A549 (cell line): Measurements from ENCODE around the gene MRPL36. TPM values are rescaled to one million over a fixed set of nuclear protein-coding genes. Genes with fewer than 3 reads are reported as not detected.

Source experiments
- ATAC-seq, 2 experiments: fragments of 200-7000 bp in 1 of 2; fragments of >200 bp in 1 of 2; cut with Nextera tagmentation in 1 of 2; cut with Tn5 transposase in 1 of 2; 3 replicates each; pipeline versions ENCODE4 v1.8.0 to v1.9.1; 2018 to 2020; ENCODE audit warnings: mild to moderate bottlenecking in 1 of 2, moderate library complexity in 1 of 2
- CTCF ChIA-PET: fragments of 300-600 bp; sonication (Branson Sonifier 250); formaldehyde crosslinking; extraction: SDS; loops from one replicate; lab custom pipeline; 2021; ENCODE audit warnings: antibody characterized with exemption, inconsistent platforms; lab: Yijun Ruan, JAX
- POLR2A ChIA-PET: fragments of 350-600 bp; formaldehyde crosslinking; extraction: SDS; loops from one replicate; lab custom pipeline; 2021; ENCODE audit warnings: antibody characterized with exemption, inconsistent platforms; lab: Yijun Ruan, JAX
- DNase-seq, 2 experiments: peaks; one replicate each; pipeline versions ENCODE4 v3.0.0 to v3.0.0-alpha.2; 2011 to 2016; ENCODE audit warnings: low read depth in 1 of 2, low spot score in 1 of 2
- FAIRE-seq: peaks from 2 replicates; lab custom pipeline; 2011; peaks lifted over from hg19 to GRCh38; lab: Jason Lieb, UNC
- H3K27ac ChIP-seq, 2 experiments: fragments of >200 bp; sonication (Bioruptor Twin); formaldehyde crosslinking; 3 replicates each; pipeline ENCODE4 v1.5.1; 2016 to 2017
- H3K4me1 ChIP-seq: fragments of >200 bp; sonication (Bioruptor Twin); formaldehyde crosslinking; 3 replicates; pipeline ENCODE4 v1.6.1; 2016
- H3K4me2 ChIP-seq: fragments of >200 bp; sonication (Bioruptor Twin); formaldehyde crosslinking; 3 replicates; pipeline ENCODE4 v1.6.1; 2016
- H3K4me3 ChIP-seq: fragments of >200 bp; sonication (Bioruptor Twin); formaldehyde crosslinking; 3 replicates; pipeline ENCODE4 v1.5.1; 2016
- H3K9me3 ChIP-seq: fragments of >200 bp; sonication (Bioruptor Twin); formaldehyde crosslinking; 3 replicates; pipeline ENCODE4 v1.6.1; 2016
- ATOH8 ChIP-seq: fragments of 250-450 bp; sonication (Bioruptor Pico); IDR thresholded peaks from 2 replicates; pipeline ENCODE4 v1.5.0; 2020; ENCODE audit warnings: low read depth, mild to moderate bottlenecking, moderate library complexity
- CBX2 ChIP-seq: fragments of 200-600 bp; sonication (generic); IDR thresholded peaks from 2 replicates; pipeline ENCODE4 v1.6.1; 2016; ENCODE audit warnings: low read depth, mild to moderate bottlenecking, borderline replicate concordance
- CHD2 ChIP-seq: fragments of 150-350 bp; IDR thresholded peaks from 2 replicates; pipeline ENCODE4 v1.6.1; 2014; ENCODE audit warnings: low read length; ENCODE audit not compliant: partially characterized antibody
- EHF ChIP-seq: fragments of 250-450 bp; sonication (Bioruptor Pico); IDR thresholded peaks from 2 replicates; pipeline ENCODE4 v1.5.0; 2020; ENCODE audit warnings: mild to moderate bottlenecking
- EHMT2 ChIP-seq: fragments of 200-600 bp; sonication (generic); IDR thresholded peaks from 2 replicates; pipeline ENCODE4 v1.6.1; 2016; ENCODE audit warnings: antibody characterized with exemption, low read depth, mild to moderate bottlenecking, moderate library complexity
- EP300 ChIP-seq, 2 experiments: fragments of >200 bp; sonication (Bioruptor Twin); formaldehyde crosslinking; IDR thresholded peaks; 2 replicates in 1 of 2; 3 replicates in 1 of 2; pipeline ENCODE4 v1.6.1; 2016 to 2017
- FOSB ChIP-seq: fragments of 250-450 bp; sonication (Bioruptor Pico); IDR thresholded peaks from 2 replicates; pipeline ENCODE4 v1.5.0; 2020; ENCODE audit warnings: mild to moderate bottlenecking, moderate library complexity
- FOSL2 ChIP-seq, 2 experiments: fragments of 450-650 bp in 1 of 2; fragments of >200 bp in 1 of 2; sonication (Bioruptor Twin) in 1 of 2; formaldehyde crosslinking; IDR thresholded peaks; 2 replicates each; pipeline versions ENCODE4 v1.5.0 to v1.6.1; 2016 to 2020; ENCODE audit warnings: mild to moderate bottlenecking in 1 of 2, moderate library complexity in 1 of 2
- FOXS1 ChIP-seq: fragments of 250-450 bp; sonication (Bioruptor Pico); IDR thresholded peaks from 2 replicates; pipeline ENCODE4 v1.5.0; 2020; ENCODE audit warnings: mild to moderate bottlenecking, moderate library complexity
- HES2 ChIP-seq: fragments of >200 bp; sonication (Bioruptor Twin); formaldehyde crosslinking; IDR thresholded peaks from 2 replicates; pipeline ENCODE4 v1.6.1; 2016
- HMGXB4 ChIP-seq: fragments of 250-450 bp; sonication (Bioruptor Pico); IDR thresholded peaks from 2 replicates; pipeline ENCODE4 v1.5.0; 2021; ENCODE audit warnings: mild to moderate bottlenecking, moderate library complexity, borderline replicate concordance
- HOXA7 ChIP-seq: fragments of 250-450 bp; sonication (Bioruptor Pico); IDR thresholded peaks from 2 replicates; pipeline ENCODE4 v1.5.0; 2020; ENCODE audit warnings: mild to moderate bottlenecking, moderate library complexity
- JUNB ChIP-seq: fragments of >200 bp; sonication (Bioruptor Twin); formaldehyde crosslinking; IDR thresholded peaks from 2 replicates; pipeline ENCODE4 v1.6.1; 2016
- MAX ChIP-seq: IDR thresholded peaks from 2 replicates; pipeline ENCODE4 v1.6.1; 2012
- MAZ ChIP-seq: fragments of 150-350 bp; IDR thresholded peaks from 2 replicates; pipeline ENCODE4 v1.6.1; 2014; ENCODE audit warnings: antibody characterized with exemption, low read depth, low read length, borderline replicate concordance
- NR3C1 ChIP-seq: fragments of >200 bp; sonication (Bioruptor Twin); formaldehyde crosslinking; IDR thresholded peaks from 3 replicates; pipeline ENCODE4 v1.6.1; 2017
- PHF8 ChIP-seq: fragments of 200-600 bp; sonication (generic); IDR thresholded peaks from 2 replicates; pipeline ENCODE4 v1.6.1; 2016; ENCODE audit warnings: low read depth, mild to moderate bottlenecking, antibody characterized with exemption, moderate library complexity, borderline replicate concordance
- POLR2AphosphoS2 ChIP-seq: conservative IDR thresholded peaks from 2 replicates; pipeline ENCODE4 v1.6.1; 2012; ENCODE audit warnings: low read length, improper control_type of control experiment, inconsistent platforms
- RAD21 ChIP-seq, 2 experiments: fragments of >200 bp in 1 of 2; sonication (Bioruptor Twin) in 1 of 2; formaldehyde crosslinking in 1 of 2; IDR thresholded peaks in 1 of 2; conservative IDR thresholded peaks in 1 of 2; 2 replicates in 1 of 2; 3 replicates in 1 of 2; pipeline ENCODE4 v1.6.1; 2012 to 2018; ENCODE audit warnings: inconsistent platforms in 1 of 2
- RARB ChIP-seq: fragments of 250-450 bp; sonication (Bioruptor Pico); IDR thresholded peaks from 2 replicates; pipeline ENCODE4 v1.8.0; 2021; ENCODE audit warnings: mild to moderate bottlenecking, moderate library complexity
- RCOR1 ChIP-seq: fragments of 150-350 bp; IDR thresholded peaks from 2 replicates; pipeline ENCODE4 v1.6.1; 2014; ENCODE audit warnings: antibody characterized with exemption, low read length, low read depth
- REST ChIP-seq: fragments of 200-600 bp; sonication (generic); IDR thresholded peaks from 2 replicates; pipeline ENCODE4 v1.6.1; 2016; ENCODE audit warnings: antibody characterized with exemption, mild to moderate bottlenecking, moderate library complexity
- RFX5 ChIP-seq: fragments of 450-650 bp; IDR thresholded peaks from 2 replicates; pipeline ENCODE4 v1.7.1; 2014; ENCODE audit warnings: antibody characterized with exemption, mild to moderate bottlenecking, moderate library complexity
- TP53 ChIP-seq: fragments of 250-450 bp; sonication (Bioruptor Pico); IDR thresholded peaks from 2 replicates; pipeline ENCODE4 v1.5.0; 2021; ENCODE audit warnings: mild to moderate bottlenecking, moderate library complexity
- USF2 ChIP-seq: fragments of 450-650 bp; IDR thresholded peaks from 2 replicates; pipeline ENCODE4 v1.6.1; 2014; ENCODE audit warnings: antibody characterized with exemption
- ZC3H11A ChIP-seq: fragments of 450-650 bp; IDR thresholded peaks from 2 replicates; pipeline ENCODE4 v1.6.1; 2014; ENCODE audit warnings: antibody characterized with exemption, mild to moderate bottlenecking
- ZFP36 ChIP-seq: fragments of 450-650 bp; IDR thresholded peaks from 2 replicates; pipeline ENCODE4 v1.6.1; 2014; ENCODE audit warnings: borderline replicate concordance; ENCODE audit not compliant: partially characterized antibody
- ZSCAN20 ChIP-seq: fragments of 250-450 bp; sonication (Bioruptor Pico); IDR thresholded peaks from 2 replicates; pipeline ENCODE4 v1.8.0; 2022; ENCODE audit warnings: mild to moderate bottlenecking, moderate library complexity
- whole genome bisulfite sequencing: methylation state at CpG from one replicate; pipeline ENCODE4 v1.1.6; 2017; ENCODE audit errors: missing lambda C conversion rate; 5-methylcytosine and 5-hydroxymethylcytosine counted together
- polyA plus RNA-seq, 4 experiments: library from polyadenylated mRNA; depleted of rRNA in 3 of 4; stranded (reverse); fragments of >200 nt; fragmentation: RNase III in 1 of 4; extraction: RNeasy Plus Mini Kit Qiagen cat#74134 plus additional on column Dnase treatment in 1 of 4; gene quantifications; 2 replicates in 3 of 4; 3 replicates in 1 of 4; pipeline ENCODE4 v1.2.3, GENCODE V29; 2011 to 2017

The MRPL36 gene
- polyA plus RNA-seq, 2 of the 4 experiments (the other 2 are of a cell fraction): 114 to 127 TPM

GRCh38 chr5:1761453-1761755 lies 38.2 kb downstream of the MRPL36 start:
- H3K4me2 ChIP-seq: no peak overlapping the region
- 44% methylated on average over 11 of the region's 11 CpGs for WGBS
- no peak for TF ChIP-seq REST
- no peak for TF ChIP-seq PHF8
- no peak for TF ChIP-seq FOXS1
- TF ChIP-seq FOSB (CRISPR knock-in tag): no peak
- no peak for TF ChIP-seq HES2
- TF ChIP-seq FOSL2 (IDR thresholded peaks at IDR 0.05): no peak
- no peak for TF ChIP-seq FOSL2 (CRISPR knock-in tag; IDR thresholded peaks at IDR 0.05)
- TF ChIP-seq HOXA7 (CRISPR knock-in tag): no peak
- TF ChIP-seq ZFP36: no peak
- TF ChIP-seq MAX: no peak
- no peak for TF ChIP-seq JUNB
- no peak for TF ChIP-seq CBX2
- no peak for TF ChIP-seq ZC3H11A
- TF ChIP-seq POLR2AphosphoS2: no peak
- no peak for TF ChIP-seq ATOH8 (CRISPR knock-in tag)
- no peak for TF ChIP-seq HMGXB4
- TF ChIP-seq MAZ: no peak
- TF ChIP-seq USF2: no peak
- H3K4me1 ChIP-seq: no peaks in the 10 kb centered on the region
- no peak overlapping the region for H3K27ac ChIP-seq
- FAIRE-seq (no peak), ATAC-seq (no peak), DNase-seq (no peak)
- no peak overlapping the region for H3K4me3 ChIP-seq
- ChIA-PET POLR2A (no interaction called here), CTCF (interaction anchor here (1.1 to 4.4 kb wide), 3 partner anchors 10 to 278 kb away, joined by 4 to 21 read pairs (median 8); no protein-coding TSS in a partner anchor)
- H3K9me3 ChIP-seq: no peaks in the 10 kb centered on the region

GRCh38 chr5:1760656-1761452 lies 38.8 kb downstream of the MRPL36 start:
- no peak for ATAC-seq
- no peak for DNase-seq
- Histone ChIP-seq H3K27ac (no peak overlapping the region), H3K4me1 (no peaks in the 10 kb centered on the region), H3K9me3 (no peaks in the 10 kb centered on the region), H3K4me2 (no peak overlapping the region), H3K4me3 (no peak overlapping the region)
- no peak for FAIRE-seq
- CTCF ChIA-PET: interaction anchor here (1.9 to 4.4 kb wide), 2 partner anchors 12 to 279 kb away, joined by 8 to 21 read pairs; no protein-coding TSS in a partner anchor
- 36% methylated on average over 23 of the region's 28 CpGs for WGBS
- POLR2A ChIA-PET: no interaction called here
- no peak for TF ChIP-seq RARB (CRISPR knock-in tag)
- TF ChIP-seq POLR2AphosphoS2: no peak
- TF ChIP-seq EP300 (IDR thresholded peaks at IDR 0.05): no peak
- no peak for TF ChIP-seq TP53
- TF ChIP-seq ZFP36: no peak
- no peak for TF ChIP-seq RCOR1
- no peak for TF ChIP-seq CHD2
- TF ChIP-seq FOSB (CRISPR knock-in tag): no peak
- TF ChIP-seq RAD21 (conservative IDR thresholded peaks at IDR 0.05 in 1 of 2, IDR thresholded peaks at IDR 0.05 in 1 of 2): no peak
- no peak for TF ChIP-seq EHMT2
- TF ChIP-seq ZSCAN20 (CRISPR knock-in tag): no peak
- TF ChIP-seq RFX5: no peak
- TF ChIP-seq NR3C1: no peak
- no peak for TF ChIP-seq HES2
- TF ChIP-seq EHF (CRISPR knock-in tag): no peak
